ENCODE results near the gene PTPRO. TPM values are rescaled to one million over a fixed set of nuclear protein-coding genes. Genes with fewer than 3 reads are reported as not detected.
A peak's percentile ranks its signal among the peaks of the same experiment; 100 is the strongest.

PTPRO gene
- polyA plus RNA-seq, 1 of the 3 experiments (the other 2 are of a cell fraction) = 1.4 TPM

DNA sequence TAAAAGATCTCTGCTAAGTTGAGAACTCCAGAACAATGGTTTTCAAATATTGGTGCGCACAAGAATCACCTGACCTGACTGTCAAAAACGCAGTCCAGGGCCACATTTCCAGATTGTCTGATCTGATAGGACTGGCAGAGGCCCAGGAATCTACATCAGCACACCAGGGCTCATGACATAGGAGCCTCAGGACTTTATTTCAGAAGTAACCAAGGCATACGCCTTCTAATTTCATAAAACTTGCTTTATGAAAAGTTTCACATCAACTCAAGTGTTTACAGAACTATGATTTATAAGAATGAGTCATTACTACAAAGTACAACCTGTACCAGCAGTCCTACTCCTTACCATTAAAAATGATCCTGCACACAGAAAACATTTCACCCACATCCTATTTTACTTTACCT, 47.7 kb upstream of the PTPRO start:
- DNase-seq = peak; percentile 23
- H3F3A ChIP-seq (replicated peaks; ENCODE audit: insufficient read depth) = peaks cover 14% of the 10 kb centered on the region
- H3K27me3 ChIP-seq (ENCODE audit: insufficient read depth) = no peaks in the 10 kb centered on the region
- no peak overlapping the region for H3K27ac ChIP-seq (ENCODE audit: low read depth in 2 of 2, low read length in 1 of 2)
- POLR2A ChIA-PET = no interaction called here
- no peak overlapping the region for H3K9ac ChIP-seq
- 70% methylated on average over 2 of the region's 3 CpGs for WGBS (ENCODE audit: low lambda C conversion rate)
- CTCF ChIA-PET = interaction anchor here (0.6 to 5.2 kb wide), 7 partner anchors 8 to 551 kb away, joined by 3 to 43 read pairs (median 12); no protein-coding TSS in a partner anchor
- H3K4me1 ChIP-seq (ENCODE audit: control insufficient read depth in 1 of 2, insufficient read depth in 2 of 2, low read depth in 1 of 2, low read length in 1 of 2) = peaks cover 16 to 21% of the 10 kb centered on the region in 2 experiments
- no peaks in the 10 kb centered on the region for H3K9me3 ChIP-seq
- no peaks in the 10 kb centered on the region for H3K36me3 ChIP-seq (replicated peaks in 1 of 2; ENCODE audit: control insufficient read depth in 1 of 2, insufficient read depth in 2 of 2, low read length in 1 of 2)
- H4K20me1 ChIP-seq (ENCODE audit: insufficient read depth) = no peaks in the 10 kb centered on the region; the same call in 1 of the 2 replicates
- H3K9me2 ChIP-seq = no peaks in the 10 kb centered on the region
- no peak overlapping the region for H3K4me2 ChIP-seq
- no peaks in the 10 kb centered on the region for H3K79me2 ChIP-seq (ENCODE audit: insufficient read depth)
- H2AFZ ChIP-seq (ENCODE audit: low read depth) = no peak overlapping the region
- peak; percentile 24; the same call in 1 of the 2 replicates for TF ChIP-seq TCF12 (IDR thresholded peaks at IDR 0.05)
- TF ChIP-seq, protein P1, sequence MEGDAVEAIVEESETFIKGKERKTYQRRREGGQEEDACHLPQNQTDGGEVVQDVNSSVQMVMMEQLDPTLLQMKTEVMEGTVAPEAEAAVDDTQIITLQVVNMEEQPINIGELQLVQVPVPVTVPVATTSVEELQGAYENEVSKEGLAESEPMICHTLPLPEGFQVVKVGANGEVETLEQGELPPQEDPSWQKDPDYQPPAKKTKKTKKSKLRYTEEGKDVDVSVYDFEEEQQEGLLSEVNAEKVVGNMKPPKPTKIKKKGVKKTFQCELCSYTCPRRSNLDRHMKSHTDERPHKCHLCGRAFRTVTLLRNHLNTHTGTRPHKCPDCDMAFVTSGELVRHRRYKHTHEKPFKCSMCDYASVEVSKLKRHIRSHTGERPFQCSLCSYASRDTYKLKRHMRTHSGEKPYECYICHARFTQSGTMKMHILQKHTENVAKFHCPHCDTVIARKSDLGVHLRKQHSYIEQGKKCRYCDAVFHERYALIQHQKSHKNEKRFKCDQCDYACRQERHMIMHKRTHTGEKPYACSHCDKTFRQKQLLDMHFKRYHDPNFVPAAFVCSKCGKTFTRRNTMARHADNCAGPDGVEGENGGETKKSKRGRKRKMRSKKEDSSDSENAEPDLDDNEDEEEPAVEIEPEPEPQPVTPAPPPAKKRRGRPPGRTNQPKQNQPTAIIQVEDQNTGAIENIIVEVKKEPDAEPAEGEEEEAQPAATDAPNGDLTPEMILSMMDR (IDR thresholded peaks at IDR 0.05) = no peak
- no peak overlapping the region for H3K4me3 ChIP-seq (ENCODE audit: low read depth in 2 of 2, low read length in 1 of 2)

DNA sequence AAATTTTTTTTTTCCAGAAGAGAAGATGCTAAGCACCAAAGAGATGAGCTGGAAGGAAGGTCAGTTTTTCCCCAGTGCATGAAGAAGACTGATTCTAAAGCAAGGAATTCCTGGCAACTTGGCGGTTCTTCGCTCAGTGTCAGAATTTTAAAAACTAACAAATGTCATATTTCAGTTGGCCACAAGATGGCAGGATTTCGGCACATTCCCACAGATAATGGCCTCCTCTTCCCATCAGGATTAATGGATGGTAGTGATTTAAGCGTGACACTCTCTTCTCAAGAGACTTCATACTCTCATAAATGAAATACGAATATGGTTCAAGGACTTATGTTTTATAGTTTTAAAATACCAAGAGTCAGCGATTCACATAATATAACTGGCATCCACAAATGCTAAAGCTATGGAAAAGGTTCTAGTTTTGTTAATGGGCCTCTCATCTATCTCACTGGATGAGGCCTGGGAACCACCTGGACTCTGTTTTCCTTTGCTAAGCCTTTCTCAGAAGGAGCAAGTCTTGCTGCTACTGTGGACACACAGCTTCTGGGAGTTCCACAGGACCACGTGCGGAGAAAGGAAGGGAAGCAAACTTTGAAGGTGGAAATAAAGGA, 46.1 kb upstream of the PTPRO start:
- 47% methylated on average over 8 of the region's 8 CpGs for WGBS (ENCODE audit: low lambda C conversion rate)
- H3K9ac ChIP-seq = no peak overlapping the region
- peak; percentile 46 for DNase-seq
- H3K9me3 ChIP-seq = no peaks in the 10 kb centered on the region
- CTCF ChIA-PET = interaction anchor here (0.6 to 5.2 kb wide), 44 partner anchors 8 to 614 kb away, joined by 3 to 43 read pairs (median 4); partner anchors contain the start of gene RERG
- H3K36me3 ChIP-seq (replicated peaks in 1 of 2; ENCODE audit: control insufficient read depth in 1 of 2, insufficient read depth in 2 of 2, low read length in 1 of 2) = no peaks in the 10 kb centered on the region
- H3K4me3 ChIP-seq (ENCODE audit: low read depth in 2 of 2, low read length in 1 of 2) = peak overlapping the region in 1 of 2 experiments; percentile 4; a peak in 1 of 4 replicates
- no peaks in the 10 kb centered on the region for H3K27me3 ChIP-seq (ENCODE audit: insufficient read depth)
- H2AFZ ChIP-seq (ENCODE audit: low read depth) = peak overlapping the region; percentile 49; the same call in 1 of the 2 replicates
- peaks cover 20% of the 10 kb centered on the region for H3F3A ChIP-seq (replicated peaks; ENCODE audit: insufficient read depth)
- no peak overlapping the region for H3K27ac ChIP-seq (ENCODE audit: low read depth in 2 of 2, low read length in 1 of 2)
- TF ChIP-seq, protein P2, sequence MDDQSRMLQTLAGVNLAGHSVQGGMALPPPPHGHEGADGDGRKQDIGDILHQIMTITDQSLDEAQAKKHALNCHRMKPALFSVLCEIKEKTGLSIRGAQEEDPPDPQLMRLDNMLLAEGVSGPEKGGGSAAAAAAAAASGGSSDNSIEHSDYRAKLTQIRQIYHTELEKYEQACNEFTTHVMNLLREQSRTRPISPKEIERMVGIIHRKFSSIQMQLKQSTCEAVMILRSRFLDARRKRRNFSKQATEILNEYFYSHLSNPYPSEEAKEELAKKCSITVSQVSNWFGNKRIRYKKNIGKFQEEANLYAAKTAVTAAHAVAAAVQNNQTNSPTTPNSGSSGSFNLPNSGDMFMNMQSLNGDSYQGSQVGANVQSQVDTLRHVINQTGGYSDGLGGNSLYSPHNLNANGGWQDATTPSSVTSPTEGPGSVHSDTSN (IDR thresholded peaks at IDR 0.05) = no peak
- peak; percentile 85 for TF ChIP-seq SMC3 (IDR thresholded peaks at IDR 0.05; ENCODE audit: low read depth, low read length)
- TF ChIP-seq FOXM1 (IDR thresholded peaks at IDR 0.05; ENCODE audit: low read depth) = peak; percentile 79
- TF ChIP-seq, protein P3, sequence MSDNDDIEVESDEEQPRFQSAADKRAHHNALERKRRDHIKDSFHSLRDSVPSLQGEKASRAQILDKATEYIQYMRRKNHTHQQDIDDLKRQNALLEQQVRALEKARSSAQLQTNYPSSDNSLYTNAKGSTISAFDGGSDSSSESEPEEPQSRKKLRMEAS (IDR thresholded peaks at IDR 0.05; ENCODE audit: low read depth) = no peak
- TF ChIP-seq NFIC (IDR thresholded peaks at IDR 0.05; ENCODE audit: borderline replicate concordance) = no peak
- TF ChIP-seq, protein P1 (IDR thresholded peaks at IDR 0.05) = peak; percentile 77
- peak; percentile 15; the same call in 1 of the 2 replicates for TF ChIP-seq NRF1 (IDR thresholded peaks at IDR 0.05; ENCODE audit: low read depth, low read length)
- peak; percentile 88 for TF ChIP-seq RAD21 (IDR thresholded peaks at IDR 0.05; ENCODE audit: low read length)
- TF ChIP-seq YY1 (IDR thresholded peaks at IDR 0.05; ENCODE audit: low read depth) = peak; percentile 74; the same call in 1 of the 2 replicates
- H3K4me2 ChIP-seq = no peak overlapping the region
- no peaks in the 10 kb centered on the region for H3K79me2 ChIP-seq (ENCODE audit: insufficient read depth)
- no peaks in the 10 kb centered on the region; the same call in 1 of the 2 replicates for H4K20me1 ChIP-seq (ENCODE audit: insufficient read depth)
- no peaks in the 10 kb centered on the region for H3K9me2 ChIP-seq
- H3K4me1 ChIP-seq (ENCODE audit: control insufficient read depth in 1 of 2, insufficient read depth in 2 of 2, low read depth in 1 of 2, low read length in 1 of 2) = peaks cover 23 to 24% of the 10 kb centered on the region in 2 experiments
- POLR2A ChIA-PET = no interaction called here

Data from SK-N-SH (cell line).